AG10803 (cell line): Measurements from ENCODE around the gene TBC1D22A.

Experiments used
- DNase-seq: peaks from one replicate; pipeline ENCODE4 v3.0.0; 2010; ENCODE audit warnings: low read depth
- H3K4me3 ChIP-seq: 2 replicates; pipeline ENCODE4 v1.5.1; 2011; ENCODE audit warnings: mild to moderate bottlenecking, low read length, control low read depth
- CTCF ChIP-seq: conservative IDR thresholded peaks from 2 replicates; pipeline ENCODE4 v1.5.1; 2011; ENCODE audit warnings: mild to moderate bottlenecking, low read length, control low read depth, inconsistent platforms

Gene TBC1D22A

GRCh38 chr22:46791201-46791731 is 28.8 kb downstream of the TBC1D22A start:
- TF ChIP-seq CTCF = no peak
- H3K4me3 ChIP-seq = no peak overlapping the region
- DNase-seq = peak; percentile 52

GRCh38 chr22:46792061-46792796 is 29.8 kb downstream of the TBC1D22A start:
- no peak for DNase-seq
- H3K4me3 ChIP-seq = no peak overlapping the region

GRCh38 chr22:46792841-46793261 is 30.4 kb downstream of the TBC1D22A start:
- no peak for TF ChIP-seq CTCF
- DNase-seq = no peak
- no peak overlapping the region for H3K4me3 ChIP-seq

More at GRCh38 chr22:46792061-46792796, 29.8 kb downstream of the TBC1D22A start:
- no peak for TF ChIP-seq CTCF

- no peak overlapping the region for H3K4me3 ChIP-seq
- no peak for DNase-seq
- TF ChIP-seq CTCF = no peak
Measured at GRCh38 chr22:46793497-46793896, 31.0 kb downstream of the TBC1D22A start.

GRCh38 chr22:46794067-46794466 is 31.6 kb downstream of the TBC1D22A start:
- H3K4me3 ChIP-seq = no peak overlapping the region
- TF ChIP-seq CTCF = no peak
- no peak for DNase-seq

GRCh38 chr22:46794491-46794890 is 32.0 kb downstream of the TBC1D22A start:
- DNase-seq = no peak
- no peak overlapping the region for H3K4me3 ChIP-seq
- TF ChIP-seq CTCF = no peak

- no peak for TF ChIP-seq CTCF
- no peak overlapping the region for H3K4me3 ChIP-seq
- DNase-seq = no peak
Measured at GRCh38 chr22:46795140-46795539, 32.7 kb downstream of the TBC1D22A start.
